Measurements from ENCODE around the gene SNN.

The SNN gene

GRCh38 chr16:11667824-11668622 lies at the start of gene SNN:
Gene SNN, plus strand, starts transcription at chr16:11668455. Its CDS starts 7,605 bp downstream, at chr16:11676060.
- Histone ChIP-seq H3K4me2 (ENCODE audit: low read depth, low read length, poor library complexity, severe bottlenecking) (peak within 1 kb of the TSS; percentile 59), H3K9ac (ENCODE audit: low read depth, low read length, poor library complexity, severe bottlenecking) (peak within 1 kb of the TSS; percentile 63), H3K4me1 (ENCODE audit: insufficient read depth, low read length, poor library complexity, severe bottlenecking) (peaks cover 33% of the 10 kb centered on the region), H4K20me1 (ENCODE audit: insufficient read depth, low read length, poor library complexity, severe bottlenecking) (no peaks in the 10 kb centered on the region), H3K9me2 (replicated peaks; ENCODE audit: low read depth, low read length) (no peaks in the 10 kb centered on the region), H2AFZ (ENCODE audit: low read length) (peak within 1 kb of the TSS; percentile 55; the same call in 1 of the 2 replicates), H3K9me3 (ENCODE audit: insufficient read depth, low read depth, low read length) (no peaks in the 10 kb centered on the region), H3K4me3 (ENCODE audit: low read length, poor library complexity, severe bottlenecking) (peak within 1 kb of the TSS; percentile 71), H3F3A (ENCODE audit: low read depth) (no peaks in the 10 kb centered on the region), H3K36me3 (ENCODE audit: insufficient read depth, low read length) (no peaks in the 10 kb centered on the region), H3K79me2 (ENCODE audit: insufficient read depth, low read length) (peaks cover 28% of the 10 kb centered on the region; the same call in 1 of the 2 replicates), H3K27me3 (ENCODE audit: insufficient read depth, low read length, poor library complexity, severe bottlenecking) (no peaks in the 10 kb centered on the region)
- TF ChIP-seq EZH2phosphoT487 (IDR thresholded peaks at IDR 0.05; ENCODE audit: borderline replicate concordance) (no peak), CTCF (conservative IDR thresholded peaks at IDR 0.05; ENCODE audit: low read length) (no peak)

GRCh38 chr16:11619327-11619851 lies 48.9 kb upstream of the SNN start:
- Histone ChIP-seq H3K4me3 (ENCODE audit: low read length, poor library complexity, severe bottlenecking) (peak overlapping the region; percentile 3), H3K9ac (ENCODE audit: low read depth, low read length, poor library complexity, severe bottlenecking) (no peak overlapping the region), H3F3A (ENCODE audit: low read depth) (no peaks in the 10 kb centered on the region; the same call in 1 of the 2 replicates), H3K4me1 (ENCODE audit: insufficient read depth, low read length, poor library complexity, severe bottlenecking) (peaks cover 18% of the 10 kb centered on the region), H3K27me3 (ENCODE audit: insufficient read depth, low read length, poor library complexity, severe bottlenecking) (no peaks in the 10 kb centered on the region), H3K36me3 (ENCODE audit: insufficient read depth, low read length) (no peaks in the 10 kb centered on the region), H3K4me2 (ENCODE audit: low read depth, low read length, poor library complexity, severe bottlenecking) (peak overlapping the region; percentile 47), H3K9me2 (replicated peaks; ENCODE audit: low read depth, low read length) (no peaks in the 10 kb centered on the region), H3K79me2 (ENCODE audit: insufficient read depth, low read length) (no peaks in the 10 kb centered on the region), H4K20me1 (ENCODE audit: insufficient read depth, low read length, poor library complexity, severe bottlenecking) (no peaks in the 10 kb centered on the region), H2AFZ (ENCODE audit: low read length) (no peak overlapping the region), H3K9me3 (ENCODE audit: insufficient read depth, low read depth, low read length) (no peaks in the 10 kb centered on the region)
- no peak for TF ChIP-seq EZH2phosphoT487 (IDR thresholded peaks at IDR 0.05; ENCODE audit: borderline replicate concordance)

GRCh38 chr16:11620243-11621003 lies 47.8 kb upstream of the SNN start:
- H3K9ac ChIP-seq (ENCODE audit: low read depth, low read length, poor library complexity, severe bottlenecking), result no peak overlapping the region
- H3K27me3 ChIP-seq (ENCODE audit: insufficient read depth, low read length, poor library complexity, severe bottlenecking), result no peaks in the 10 kb centered on the region
- no peaks in the 10 kb centered on the region for H3K9me2 ChIP-seq (replicated peaks; ENCODE audit: low read depth, low read length)
- no peaks in the 10 kb centered on the region for H3K9me3 ChIP-seq (ENCODE audit: insufficient read depth, low read depth, low read length)
- H4K20me1 ChIP-seq (ENCODE audit: insufficient read depth, low read length, poor library complexity, severe bottlenecking), result no peaks in the 10 kb centered on the region
- peaks cover 18% of the 10 kb centered on the region for H3K4me1 ChIP-seq (ENCODE audit: insufficient read depth, low read length, poor library complexity, severe bottlenecking)
- no peak overlapping the region for H2AFZ ChIP-seq (ENCODE audit: low read length)
- H3F3A ChIP-seq (ENCODE audit: low read depth), result no peaks in the 10 kb centered on the region; the same call in 1 of the 2 replicates
- H3K4me3 ChIP-seq (ENCODE audit: low read length, poor library complexity, severe bottlenecking), result no peak overlapping the region
- H3K79me2 ChIP-seq (ENCODE audit: insufficient read depth, low read length), result no peaks in the 10 kb centered on the region
- TF ChIP-seq EZH2phosphoT487 (IDR thresholded peaks at IDR 0.05; ENCODE audit: borderline replicate concordance) (no peak), CTCF (conservative IDR thresholded peaks at IDR 0.05; ENCODE audit: low read length) (no peak)
- no peaks in the 10 kb centered on the region for H3K36me3 ChIP-seq (ENCODE audit: insufficient read depth, low read length)
- no peak overlapping the region for H3K4me2 ChIP-seq (ENCODE audit: low read depth, low read length, poor library complexity, severe bottlenecking)
